ENCODE results near the gene LIMA1.

Gene LIMA1

GRCh38 chr12:50215033-50215432 lies 68.3 kb downstream of the LIMA1 start:
- DNase-seq = no peak

GRCh38 chr12:50214018-50214417 lies 69.3 kb downstream of the LIMA1 start:
- no peak for DNase-seq

GRCh38 chr12:50213439-50213838 lies 69.9 kb downstream of the LIMA1 start:
- no peak for DNase-seq

- no peak for DNase-seq
These were observed 71.3 kb downstream of the LIMA1 start for GRCh38 chr12:50212071-50212467.

GRCh38 chr12:50211392-50212070 lies 71.8 kb downstream of the LIMA1 start:
- DNase-seq = no peak

- no peak for DNase-seq
These were observed 75.9 kb downstream of the LIMA1 start for GRCh38 chr12:50207424-50207823.

- DNase-seq = no peak
These were observed 77.7 kb downstream of the LIMA1 start for GRCh38 chr12:50205648-50206047.

- no peak for DNase-seq
These were observed 79.6 kb downstream of the LIMA1 start for GRCh38 chr12:50203691-50204090.

- no peak for DNase-seq
These were observed 81.3 kb downstream of the LIMA1 start for GRCh38 chr12:50201987-50202521.

- no peak for DNase-seq
These were observed 82.6 kb downstream of the LIMA1 start for GRCh38 chr12:50200552-50201273.

- DNase-seq = no peak
These were observed 84.5 kb downstream of the LIMA1 start for GRCh38 chr12:50198829-50199228.

GRCh38 chr12:50197297-50197727 lies 86.0 kb downstream of the LIMA1 start:
- no peak for DNase-seq

- DNase-seq = no peak
These were observed 86.8 kb downstream of the LIMA1 start for GRCh38 chr12:50196537-50196936.

- no peak for DNase-seq
These were observed 87.5 kb downstream of the LIMA1 start for GRCh38 chr12:50195832-50196231.

GRCh38 chr12:50192908-50193307 lies 90.4 kb downstream of the LIMA1 start:
- no peak for DNase-seq

GRCh38 chr12:50192236-50192635 lies 91.1 kb downstream of the LIMA1 start:
- no peak for DNase-seq

- no peak for DNase-seq
These were observed 92.5 kb downstream of the LIMA1 start for GRCh38 chr12:50190859-50191258.

GRCh38 chr12:50188875-50189575 lies 94.3 kb downstream of the LIMA1 start:
- no peak for DNase-seq

GRCh38 chr12:50188241-50188781 lies 95.0 kb downstream of the LIMA1 start:
- no peak for DNase-seq

- no peak for DNase-seq
These were observed 96.0 kb downstream of the LIMA1 start for GRCh38 chr12:50187084-50187900.

GRCh38 chr12:50186681-50187080 lies 96.6 kb downstream of the LIMA1 start:
- DNase-seq = no peak

- no peak for DNase-seq
These were observed 97.2 kb downstream of the LIMA1 start for GRCh38 chr12:50185970-50186663.

Measured in T-helper 9 cell (primary cell).